HG03025 (cell line): ENCODE data around the gene WASL.

Experiments
- ATAC-seq: cut with Tn5 transposase; IDR thresholded peaks from one replicate; pipeline ENCODE4 v1.9.1; 2021; ENCODE audit warnings: mild to moderate bottlenecking, moderate library complexity; ENCODE audit not compliant: unreplicated experiment, low FRiP score

Gene WASL

GRCh38 chr7:123770378-123770777 lies 21.6 kb upstream of the WASL start:
- peak; percentile 96 for ATAC-seq

GRCh38 chr7:123769371-123769770 lies 20.6 kb upstream of the WASL start:
- no peak for ATAC-seq

- ATAC-seq = no peak
These were observed 19.7 kb upstream of the WASL start for GRCh38 chr7:123768493-123768892.

GRCh38 chr7:123763191-123763661 lies 14.4 kb upstream of the WASL start:
- ATAC-seq = no peak

- ATAC-seq = no peak
These were observed 12.9 kb upstream of the WASL start for GRCh38 chr7:123761729-123762128.

GRCh38 chr7:123757095-123757494 lies 8.3 kb upstream of the WASL start:
- no peak for ATAC-seq

GRCh38 chr7:123755338-123755737 lies 6.5 kb upstream of the WASL start:
- ATAC-seq = no peak

GRCh38 chr7:123754271-123754871 lies 5.6 kb upstream of the WASL start:
- no peak for ATAC-seq

- ATAC-seq = no peak
These were observed 3.7 kb upstream of the WASL start for GRCh38 chr7:123752534-123752933.

- ATAC-seq = no peak
These were observed 3.0 kb upstream of the WASL start for GRCh38 chr7:123751821-123752220.

- ATAC-seq = no peak
These were observed 1.8 kb upstream of the WASL start for GRCh38 chr7:123750389-123751230.

GRCh38 chr7:123749537-123749857 lies 694 bp upstream of the WASL start:
- ATAC-seq = peak; percentile 26

GRCh38 chr7:123748171-123748733 lies 551 bp downstream of the WASL start:
- peak; percentile 9 for ATAC-seq

- no peak for ATAC-seq
These were observed 1.1 kb downstream of the WASL start for GRCh38 chr7:123747620-123748141.

- no peak for ATAC-seq
These were observed 1.8 kb downstream of the WASL start for GRCh38 chr7:123746931-123747488.

GRCh38 chr7:123746055-123746454 lies 2.7 kb downstream of the WASL start:
- ATAC-seq = no peak

- no peak for ATAC-seq
These were observed 3.4 kb downstream of the WASL start for GRCh38 chr7:123745437-123745836.

- ATAC-seq = no peak
These were observed 4.4 kb downstream of the WASL start for GRCh38 chr7:123744416-123744815.

- ATAC-seq = no peak
These were observed 6.9 kb downstream of the WASL start for GRCh38 chr7:123741940-123742339.

GRCh38 chr7:123738808-123739207 lies 10.0 kb downstream of the WASL start:
- no peak for ATAC-seq

- ATAC-seq = no peak
These were observed 10.4 kb downstream of the WASL start for GRCh38 chr7:123738356-123738755.
